ENCODE results near the gene CCDC12.

GRCh38 chr3:46897031-46897430 is 79.5 kb downstream of the CCDC12 start:
- TF ChIP-seq, protein P1, sequence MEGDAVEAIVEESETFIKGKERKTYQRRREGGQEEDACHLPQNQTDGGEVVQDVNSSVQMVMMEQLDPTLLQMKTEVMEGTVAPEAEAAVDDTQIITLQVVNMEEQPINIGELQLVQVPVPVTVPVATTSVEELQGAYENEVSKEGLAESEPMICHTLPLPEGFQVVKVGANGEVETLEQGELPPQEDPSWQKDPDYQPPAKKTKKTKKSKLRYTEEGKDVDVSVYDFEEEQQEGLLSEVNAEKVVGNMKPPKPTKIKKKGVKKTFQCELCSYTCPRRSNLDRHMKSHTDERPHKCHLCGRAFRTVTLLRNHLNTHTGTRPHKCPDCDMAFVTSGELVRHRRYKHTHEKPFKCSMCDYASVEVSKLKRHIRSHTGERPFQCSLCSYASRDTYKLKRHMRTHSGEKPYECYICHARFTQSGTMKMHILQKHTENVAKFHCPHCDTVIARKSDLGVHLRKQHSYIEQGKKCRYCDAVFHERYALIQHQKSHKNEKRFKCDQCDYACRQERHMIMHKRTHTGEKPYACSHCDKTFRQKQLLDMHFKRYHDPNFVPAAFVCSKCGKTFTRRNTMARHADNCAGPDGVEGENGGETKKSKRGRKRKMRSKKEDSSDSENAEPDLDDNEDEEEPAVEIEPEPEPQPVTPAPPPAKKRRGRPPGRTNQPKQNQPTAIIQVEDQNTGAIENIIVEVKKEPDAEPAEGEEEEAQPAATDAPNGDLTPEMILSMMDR (IDR thresholded peaks at IDR 0.05) = no peak
- no peak for TF ChIP-seq POLR2A (IDR thresholded peaks at IDR 0.05)
